Activated CD8-positive, alpha-beta T cell treated with anti-CD3 and anti-CD28 coated beads for 36 hours (primary cell): ENCODE results near the gene PDE4B. TPM values are rescaled to one million over a fixed set of nuclear protein-coding genes. Genes with fewer than 3 reads are reported as not detected.

Experiments used
- ATAC-seq: fragments of 200-7000 bp; cut with Tn5 transposase; one replicate; pipeline ENCODE4 v1.10.0; 2021; ENCODE audit warnings: mild to moderate bottlenecking, moderate library complexity
- CTCF ChIA-PET: fragments of 350-600 bp; sonication (Branson Sonifier 250); formaldehyde crosslinking; loops from one replicate; lab custom pipeline; 2021; ENCODE audit warnings: antibody characterized with exemption; lab: Charles Lee
- POLR2A ChIA-PET: fragments of 350-600 bp; sonication (Branson Sonifier 250); formaldehyde crosslinking; loops from one replicate; lab custom pipeline; 2021; ENCODE audit warnings: antibody characterized with exemption; lab: Charles Lee
- DNase-seq: peaks from one replicate; pipeline ENCODE4 v3.0.0-alpha.2; 2020
- H3K27ac Mint-ChIP-seq: one replicate; pipeline ENCODE4 v1.8.0; 2021; ENCODE audit warnings: mild to moderate bottlenecking, mixed read lengths
- H3K27me3 Mint-ChIP-seq: one replicate; pipeline ENCODE4 v1.8.0; 2021; ENCODE audit warnings: mixed read lengths
- H3K36me3 Mint-ChIP-seq: one replicate; pipeline ENCODE4 v1.8.0; 2021; ENCODE audit warnings: low read depth, mixed read lengths
- H3K4me1 Mint-ChIP-seq: one replicate; pipeline ENCODE4 v1.8.0; 2021; ENCODE audit warnings: low read depth, mixed read lengths
- H3K4me3 Mint-ChIP-seq: one replicate; pipeline ENCODE4 v1.8.0; 2021; ENCODE audit warnings: mild to moderate bottlenecking, moderate library complexity, mixed read lengths
- H3K9me3 Mint-ChIP-seq: one replicate; pipeline ENCODE4 v1.8.0; 2021; ENCODE audit warnings: mixed read lengths
- intact Hi-C: fragments of 100-400 bp; cut with micrococcal nuclease; formaldehyde crosslinking; loops from one replicate; pipeline ENCODE4 v1.10.0; 2022
- total RNA-seq, 2 experiments: library from RNA; stranded (reverse); gene quantifications; one replicate each; pipeline ENCODE4 v1.2.3, GENCODE V29; 2021
- TF ChIP-seq, protein P1 (sequence below): fragments of 200-600 bp; IDR thresholded peaks from one replicate; pipeline ENCODE4 v1.8.0; 2022; ENCODE audit warnings: antibody characterized with exemption, mild to moderate bottlenecking

The PDE4B gene
- total RNA-seq, 2 experiments from 2014 or later: 32.4 to 33.1 TPM

DNA sequence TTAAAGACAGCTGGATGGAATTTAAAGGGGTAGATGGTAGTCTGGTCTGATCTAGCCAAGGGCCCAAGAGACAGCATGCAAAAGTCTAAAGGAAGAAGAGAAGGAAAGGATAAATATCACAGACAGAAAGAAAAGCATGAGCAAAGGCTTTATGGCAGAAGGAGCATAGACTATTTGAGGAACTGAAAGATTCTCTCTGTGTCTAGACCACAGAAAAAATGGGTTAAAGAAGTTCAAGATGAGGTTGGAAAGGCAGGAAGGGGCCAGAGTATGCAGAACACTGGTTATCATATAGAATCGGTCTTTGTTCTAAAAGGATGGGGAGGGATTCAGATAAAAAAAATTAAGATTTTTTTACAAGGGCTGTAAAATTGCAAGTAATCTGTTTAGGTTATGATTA, 604.5 kb downstream of the PDE4B start:
- Mint-ChIP-seq H3K27ac (no peak overlapping the region), H3K36me3 (no peaks in the 10 kb centered on the region), H3K4me1 (peaks cover 35% of the 10 kb centered on the region), H3K27me3 (peaks cover 1% of the 10 kb centered on the region), H3K4me3 (no peak overlapping the region), H3K9me3 (no peaks in the 10 kb centered on the region)
- TF ChIP-seq, protein P1, sequence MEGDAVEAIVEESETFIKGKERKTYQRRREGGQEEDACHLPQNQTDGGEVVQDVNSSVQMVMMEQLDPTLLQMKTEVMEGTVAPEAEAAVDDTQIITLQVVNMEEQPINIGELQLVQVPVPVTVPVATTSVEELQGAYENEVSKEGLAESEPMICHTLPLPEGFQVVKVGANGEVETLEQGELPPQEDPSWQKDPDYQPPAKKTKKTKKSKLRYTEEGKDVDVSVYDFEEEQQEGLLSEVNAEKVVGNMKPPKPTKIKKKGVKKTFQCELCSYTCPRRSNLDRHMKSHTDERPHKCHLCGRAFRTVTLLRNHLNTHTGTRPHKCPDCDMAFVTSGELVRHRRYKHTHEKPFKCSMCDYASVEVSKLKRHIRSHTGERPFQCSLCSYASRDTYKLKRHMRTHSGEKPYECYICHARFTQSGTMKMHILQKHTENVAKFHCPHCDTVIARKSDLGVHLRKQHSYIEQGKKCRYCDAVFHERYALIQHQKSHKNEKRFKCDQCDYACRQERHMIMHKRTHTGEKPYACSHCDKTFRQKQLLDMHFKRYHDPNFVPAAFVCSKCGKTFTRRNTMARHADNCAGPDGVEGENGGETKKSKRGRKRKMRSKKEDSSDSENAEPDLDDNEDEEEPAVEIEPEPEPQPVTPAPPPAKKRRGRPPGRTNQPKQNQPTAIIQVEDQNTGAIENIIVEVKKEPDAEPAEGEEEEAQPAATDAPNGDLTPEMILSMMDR: no peak
- ChIA-PET CTCF (interaction anchor here (1.1 kb wide), 1 partner anchor 20 kb away, joined by 3 read pairs; no protein-coding TSS in a partner anchor), POLR2A (no interaction called here)
- no peak for DNase-seq
- intact Hi-C loops: no loop called here
- ATAC-seq: no peak

DNA sequence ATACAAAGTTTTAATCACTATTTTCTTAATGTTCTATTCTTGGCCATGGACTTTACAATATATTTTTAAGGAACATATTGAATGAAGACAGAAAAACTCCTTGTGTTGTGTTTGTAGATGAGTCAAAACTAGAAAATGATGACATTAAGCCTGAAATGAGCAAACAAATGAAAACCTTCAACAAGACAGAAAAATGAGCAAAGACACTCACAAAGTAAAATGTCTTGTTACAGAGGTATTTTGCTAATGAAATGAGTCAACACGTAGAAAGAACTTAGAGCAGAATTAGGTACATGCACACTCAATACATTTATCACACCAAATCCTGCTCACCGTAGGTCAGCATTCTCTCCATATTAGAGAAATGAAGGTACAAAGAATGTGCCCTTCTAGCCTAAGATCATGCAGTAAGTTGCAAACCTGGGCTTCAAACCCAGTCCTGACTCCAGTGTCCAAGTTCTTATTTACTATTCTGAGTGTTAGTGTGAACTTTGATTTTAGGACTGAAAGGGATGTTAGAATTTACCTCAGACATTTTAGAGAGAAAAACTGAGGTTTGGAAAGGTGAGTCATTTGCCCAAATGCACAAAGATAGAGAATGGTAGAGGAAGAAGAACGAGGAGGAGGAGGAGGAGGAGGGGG, 607.3 kb downstream of the PDE4B start:
- intact Hi-C loops: loop anchor here (1.0 to 5.0 kb wide), 2 partner anchors 13 to 37 kb away; no protein-coding TSS in a partner anchor
- Mint-ChIP-seq H3K36me3 (no peaks in the 10 kb centered on the region), H3K27me3 (peaks cover 1% of the 10 kb centered on the region), H3K4me3 (no peak overlapping the region), H3K9me3 (no peaks in the 10 kb centered on the region), H3K27ac (peak overlapping the region; percentile 75), H3K4me1 (peaks cover 37% of the 10 kb centered on the region)
- ATAC-seq (peak; percentile 84), DNase-seq (no peak)
- POLR2A ChIA-PET: interaction anchor here (0.7 to 1.8 kb wide), 2 partner anchors 24 to 626 kb away, joined by 3 to 4 read pairs; no protein-coding TSS in a partner anchor
- CTCF ChIA-PET: interaction anchor here (0.7 to 3.5 kb wide), 3 partner anchors 16 to 73 kb away, joined by 3 to 20 read pairs (median 3); no protein-coding TSS in a partner anchor
- TF ChIP-seq, protein P1: no peak

DNA sequence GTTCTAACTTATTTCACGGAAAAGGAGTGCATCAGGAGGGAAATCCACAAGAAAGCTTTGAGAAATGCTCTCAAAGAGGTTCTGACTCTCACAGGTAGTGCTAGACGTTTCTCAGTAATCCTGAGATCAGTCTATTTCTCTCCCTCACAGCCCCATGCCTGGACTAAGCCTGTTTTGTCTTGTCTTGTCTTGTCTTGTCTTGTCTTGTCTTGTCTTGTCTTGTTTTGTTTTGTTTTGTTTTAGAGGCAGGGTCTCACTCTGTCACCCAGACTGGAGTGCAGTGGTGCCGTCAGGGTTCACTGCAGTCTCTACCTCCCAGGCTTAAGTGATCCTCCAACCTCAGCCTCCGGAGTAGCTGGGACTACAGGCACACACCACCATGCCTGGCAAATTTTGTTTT, 608.0 kb downstream of the PDE4B start:
- Mint-ChIP-seq H3K4me3 (no peak overlapping the region), H3K9me3 (no peaks in the 10 kb centered on the region), H3K4me1 (peaks cover 37% of the 10 kb centered on the region), H3K27ac (peak overlapping the region; percentile 72), H3K27me3 (peaks cover 1% of the 10 kb centered on the region), H3K36me3 (no peaks in the 10 kb centered on the region)
- ATAC-seq (no peak), DNase-seq (no peak)
- ChIA-PET POLR2A (no interaction called here), CTCF (interaction anchor here (1.1 to 3.5 kb wide), 2 partner anchors 36 kb away, joined by 3 to 20 read pairs; no protein-coding TSS in a partner anchor)
- intact Hi-C loops: loop anchor here (1.0 to 5.0 kb wide), 2 partner anchors 13 to 37 kb away; no protein-coding TSS in a partner anchor
- TF ChIP-seq, protein P1: no peak

DNA sequence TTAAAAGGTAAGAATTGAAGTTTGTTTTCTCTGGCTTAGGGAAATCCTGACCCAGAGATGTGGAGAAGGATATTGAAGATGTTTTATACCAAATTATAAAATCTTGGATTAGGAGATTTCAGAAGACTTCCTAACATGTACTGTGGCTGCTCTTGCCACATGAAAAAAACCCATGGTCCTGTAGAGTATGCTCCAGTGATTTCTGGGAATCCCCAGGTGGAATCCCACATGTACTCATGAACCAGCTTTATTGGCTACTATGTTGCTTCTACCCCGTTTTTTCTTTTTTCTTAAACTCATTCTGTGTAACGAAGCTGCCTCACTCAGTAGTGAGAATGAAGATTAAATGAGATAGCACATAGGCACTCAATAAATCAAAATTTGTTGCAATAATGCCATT, 608.5 kb downstream of the PDE4B start:
- TF ChIP-seq, protein P1: no peak
- H3K9me3 Mint-ChIP-seq: no peaks in the 10 kb centered on the region
- intact Hi-C loops: loop anchor here (5.0 kb wide), 1 partner anchor 36 kb away; no protein-coding TSS in a partner anchor
- no peak for DNase-seq
- ATAC-seq: no peak
- ChIA-PET CTCF (interaction anchor here (1.1 to 3.5 kb wide), 3 partner anchors 29 to 36 kb away, joined by 3 to 20 read pairs (median 5); no protein-coding TSS in a partner anchor), POLR2A (no interaction called here)
- H3K4me1 Mint-ChIP-seq: peaks cover 37% of the 10 kb centered on the region
- peaks cover 1% of the 10 kb centered on the region for H3K27me3 Mint-ChIP-seq
- H3K4me3 Mint-ChIP-seq: no peak overlapping the region
- H3K36me3 Mint-ChIP-seq: no peaks in the 10 kb centered on the region
- H3K27ac Mint-ChIP-seq: no peak overlapping the region

DNA sequence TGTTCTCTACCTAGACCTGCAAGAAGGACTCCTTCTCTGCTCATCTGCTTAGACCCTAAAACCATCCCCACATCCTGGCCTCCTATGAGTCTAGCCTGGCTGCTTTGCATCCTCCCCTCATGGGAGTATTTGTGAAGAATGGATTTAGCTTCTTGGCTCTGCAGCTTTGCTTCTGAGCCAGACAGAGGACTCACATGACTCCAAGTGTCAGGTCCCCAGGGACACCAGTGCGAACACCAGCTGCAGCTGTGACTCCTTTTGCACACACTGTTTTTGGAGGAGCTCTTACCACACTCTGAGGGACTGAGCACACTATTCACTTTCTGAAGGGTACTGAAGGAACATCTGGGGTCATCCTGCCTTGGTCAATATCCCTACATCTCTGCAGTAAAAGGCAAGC, 609.5 kb downstream of the PDE4B start:
- no peak overlapping the region for H3K4me3 Mint-ChIP-seq
- ATAC-seq: no peak

More for the DNA sequence above, 609.5 kb downstream of the PDE4B start:
- H3K27me3 Mint-ChIP-seq: peaks cover 1% of the 10 kb centered on the region
- TF ChIP-seq, protein P1: no peak
- POLR2A ChIA-PET: no interaction called here
- H3K36me3 Mint-ChIP-seq: no peaks in the 10 kb centered on the region
- no peaks in the 10 kb centered on the region for H3K9me3 Mint-ChIP-seq
- no peak overlapping the region for H3K27ac Mint-ChIP-seq
- CTCF ChIA-PET: interaction anchor here (0.8 to 3.5 kb wide), 7 partner anchors 30 to 159 kb away, joined by 3 to 20 read pairs (median 5); no protein-coding TSS in a partner anchor
- peaks cover 34% of the 10 kb centered on the region for H3K4me1 Mint-ChIP-seq
- no peak for DNase-seq
- intact Hi-C loops: loop anchor here (5.0 kb wide), 1 partner anchor 35 kb away; no protein-coding TSS in a partner anchor
